Astrocyte (in vitro differentiated cells and primary cell): ENCODE results near the gene KRTAP15-1. TPM values are rescaled to one million over a fixed set of nuclear protein-coding genes. Genes with fewer than 3 reads are reported as not detected.

Source experiments
- DNase-seq: peaks from one replicate; pipeline ENCODE4 v3.0.0-alpha.2; 2010; ENCODE audit warnings: low read depth
- FAIRE-seq: peaks from 2 replicates; lab custom pipeline; 2011; peaks lifted over from hg19 to GRCh38; lab: Jason Lieb, UNC
- H2AFZ ChIP-seq: 2 replicates; pipeline ENCODE4 v1.6.0; 2012; ENCODE audit warnings: low read depth, low read length, inconsistent platforms
- H3K27ac ChIP-seq: 2 replicates; pipeline ENCODE4 v1.5.1; 2011; ENCODE audit warnings: low read depth, low read length, inconsistent platforms
- H3K27me3 ChIP-seq: 2 replicates; pipeline ENCODE4 v1.6.0; 2011; ENCODE audit warnings: low read length, inconsistent platforms; ENCODE audit not compliant: insufficient read depth
- H3K36me3 ChIP-seq: 2 replicates; pipeline ENCODE4 v1.5.1; 2011; ENCODE audit warnings: low read length, inconsistent platforms; ENCODE audit not compliant: insufficient read depth
- H3K4me1 ChIP-seq: 2 replicates; pipeline ENCODE4 v1.5.1; 2011; ENCODE audit warnings: low read length, inconsistent platforms; ENCODE audit not compliant: insufficient read depth
- H3K4me2 ChIP-seq: 2 replicates; pipeline ENCODE4 v1.6.0; 2012; ENCODE audit warnings: low read length, inconsistent platforms
- H3K4me3 ChIP-seq: 2 replicates; pipeline ENCODE4 v1.5.1; 2011; ENCODE audit warnings: low read depth, mild to moderate bottlenecking, low read length, inconsistent platforms; ENCODE audit not compliant: insufficient read depth
- H3K79me2 ChIP-seq: 2 replicates; pipeline ENCODE4 v1.6.0; 2012; ENCODE audit warnings: mild to moderate bottlenecking, low read length, inconsistent platforms; ENCODE audit not compliant: insufficient read depth
- H3K9ac ChIP-seq: 2 replicates; pipeline ENCODE4 v1.6.0; 2012; ENCODE audit warnings: mild to moderate bottlenecking, low read length, inconsistent platforms
- H3K9me3 ChIP-seq: 2 replicates; pipeline ENCODE4 v1.5.1; 2012; ENCODE audit warnings: low read depth, mild to moderate bottlenecking, low read length, inconsistent platforms; ENCODE audit not compliant: insufficient read depth
- H4K20me1 ChIP-seq: 2 replicates; pipeline ENCODE4 v1.6.0; 2012; ENCODE audit warnings: low read length, inconsistent platforms; ENCODE audit not compliant: insufficient read depth
- H3K27ac Mint-ChIP-seq: one replicate; pipeline ENCODE4 v1.8.0; 2021; ENCODE audit warnings: mild to moderate bottlenecking, mixed read lengths; ENCODE audit not compliant: unreplicated experiment
- H3K27me3 Mint-ChIP-seq: one replicate; pipeline ENCODE4 v1.8.0; 2021; ENCODE audit warnings: low read depth, mixed read lengths; ENCODE audit not compliant: unreplicated experiment
- H3K36me3 Mint-ChIP-seq: one replicate; pipeline ENCODE4 v1.8.0; 2021; ENCODE audit warnings: low read depth, mixed read lengths; ENCODE audit not compliant: unreplicated experiment
- H3K4me1 Mint-ChIP-seq: one replicate; pipeline ENCODE4 v1.8.0; 2021; ENCODE audit warnings: low read depth, mixed read lengths; ENCODE audit not compliant: unreplicated experiment
- H3K4me3 Mint-ChIP-seq: one replicate; pipeline ENCODE4 v1.8.0; 2021; ENCODE audit warnings: mild to moderate bottlenecking, moderate library complexity, mixed read lengths; ENCODE audit not compliant: unreplicated experiment
- H3K9me3 Mint-ChIP-seq: one replicate; pipeline ENCODE4 v1.8.0; 2021; ENCODE audit warnings: mild to moderate bottlenecking, mixed read lengths; ENCODE audit not compliant: unreplicated experiment
- EZH2 ChIP-seq: IDR thresholded peaks from 2 replicates; pipeline ENCODE4 v1.6.1; 2012; ENCODE audit warnings: mild to moderate bottlenecking, low read length, inconsistent platforms; ENCODE audit not compliant: insufficient read depth
- total RNA-seq: library from RNA; stranded (reverse); gene quantifications from 2 replicates; pipeline ENCODE4 v1.2.1, GENCODE V29; 2021
- TF ChIP-seq, protein P1 (sequence below): IDR thresholded peaks from 2 replicates; pipeline ENCODE4 v1.5.1; 2011; ENCODE audit warnings: low read depth, mild to moderate bottlenecking, inconsistent platforms, low read length, moderate library complexity; ENCODE audit not compliant: insufficient read depth

KRTAP15-1 gene
- total RNA-seq, 1 donor from 2014 or later: not detected

DNA sequence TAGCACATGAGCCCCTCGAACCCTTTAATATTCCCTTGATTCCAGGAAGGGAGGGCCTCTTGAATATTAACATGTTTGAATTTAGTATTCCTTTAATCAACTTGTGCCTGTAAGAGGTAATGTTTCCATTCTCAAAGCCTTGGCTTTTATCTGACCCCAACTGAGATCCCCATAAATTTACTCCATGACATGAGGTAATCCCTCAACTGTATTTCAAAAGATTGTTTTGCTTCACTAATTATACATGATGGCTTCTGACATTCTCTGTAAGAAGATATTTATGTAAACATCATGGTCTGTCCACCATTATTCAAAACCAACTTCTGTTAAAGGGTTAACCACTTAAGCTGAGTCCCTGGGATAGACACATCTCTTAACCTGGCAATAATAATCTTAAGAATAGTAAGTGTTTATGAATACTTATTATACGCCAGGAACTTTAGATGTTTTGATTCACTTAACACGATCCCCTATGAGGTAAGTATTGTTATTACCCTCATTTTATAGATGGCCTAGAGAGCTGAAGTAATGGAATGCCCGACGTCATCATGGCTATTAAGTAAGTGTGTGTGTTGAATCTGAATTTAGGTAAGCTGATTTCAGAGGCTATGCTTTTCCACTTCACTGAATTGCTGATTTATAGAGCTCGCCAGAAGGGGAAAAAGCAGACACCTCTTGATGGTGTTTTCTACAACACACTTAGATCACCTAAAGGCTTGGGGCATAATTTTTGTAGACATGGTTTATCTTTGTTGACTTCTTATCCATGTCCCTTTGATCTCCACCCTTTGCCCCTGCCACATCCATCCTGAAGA lies 29.0 kb downstream of the KRTAP15-1 start:
- Mint-ChIP-seq H3K9me3 (peaks cover 2% of the 10 kb centered on the region), H3K4me1 (no peaks in the 10 kb centered on the region), H3K4me3 (no peak overlapping the region), H3K27ac (no peak overlapping the region), H3K27me3 (no peaks in the 10 kb centered on the region), H3K36me3 (no peaks in the 10 kb centered on the region)
- no peak for DNase-seq
- Histone ChIP-seq H3K36me3 (no peaks in the 10 kb centered on the region), H3K9me3 (no peaks in the 10 kb centered on the region), H3K27me3 (no peaks in the 10 kb centered on the region), H3K4me1 (no peaks in the 10 kb centered on the region), H3K9ac (no peak overlapping the region), H3K79me2 (no peaks in the 10 kb centered on the region), H4K20me1 (no peaks in the 10 kb centered on the region), H2AFZ (no peak overlapping the region), H3K27ac (no peak overlapping the region), H3K4me2 (no peak overlapping the region), H3K4me3 (no peak overlapping the region)
- TF ChIP-seq, protein P1, sequence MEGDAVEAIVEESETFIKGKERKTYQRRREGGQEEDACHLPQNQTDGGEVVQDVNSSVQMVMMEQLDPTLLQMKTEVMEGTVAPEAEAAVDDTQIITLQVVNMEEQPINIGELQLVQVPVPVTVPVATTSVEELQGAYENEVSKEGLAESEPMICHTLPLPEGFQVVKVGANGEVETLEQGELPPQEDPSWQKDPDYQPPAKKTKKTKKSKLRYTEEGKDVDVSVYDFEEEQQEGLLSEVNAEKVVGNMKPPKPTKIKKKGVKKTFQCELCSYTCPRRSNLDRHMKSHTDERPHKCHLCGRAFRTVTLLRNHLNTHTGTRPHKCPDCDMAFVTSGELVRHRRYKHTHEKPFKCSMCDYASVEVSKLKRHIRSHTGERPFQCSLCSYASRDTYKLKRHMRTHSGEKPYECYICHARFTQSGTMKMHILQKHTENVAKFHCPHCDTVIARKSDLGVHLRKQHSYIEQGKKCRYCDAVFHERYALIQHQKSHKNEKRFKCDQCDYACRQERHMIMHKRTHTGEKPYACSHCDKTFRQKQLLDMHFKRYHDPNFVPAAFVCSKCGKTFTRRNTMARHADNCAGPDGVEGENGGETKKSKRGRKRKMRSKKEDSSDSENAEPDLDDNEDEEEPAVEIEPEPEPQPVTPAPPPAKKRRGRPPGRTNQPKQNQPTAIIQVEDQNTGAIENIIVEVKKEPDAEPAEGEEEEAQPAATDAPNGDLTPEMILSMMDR: no peak
- no peak for TF ChIP-seq EZH2
- no peak for FAIRE-seq

DNA sequence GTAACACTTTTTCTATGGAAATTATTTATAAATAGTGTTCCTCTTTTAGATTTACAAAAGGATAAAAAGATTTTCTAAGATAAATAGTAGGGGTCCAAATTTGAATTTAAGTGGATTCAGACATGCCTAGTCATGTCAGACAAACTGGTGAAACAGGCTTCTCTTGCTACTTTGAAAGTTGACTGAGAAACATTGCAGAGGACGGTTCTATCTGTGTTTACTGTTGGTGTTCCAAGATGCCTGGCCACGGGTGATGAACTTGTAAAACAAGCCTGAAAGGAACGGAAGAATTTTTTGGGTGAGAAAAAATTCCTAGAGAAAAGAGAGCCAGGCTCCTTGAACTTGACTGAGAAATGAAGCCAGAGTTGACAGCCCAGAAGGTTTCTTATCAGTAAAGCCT lies 37.9 kb downstream of the KRTAP15-1 start:
- H3K9ac ChIP-seq: no peak overlapping the region
- no peaks in the 10 kb centered on the region for H3K79me2 ChIP-seq
- Mint-ChIP-seq H3K27ac (peak overlapping the region; percentile 50), H3K4me1 (peaks cover 1% of the 10 kb centered on the region), H3K27me3 (no peaks in the 10 kb centered on the region), H3K4me3 (no peak overlapping the region), H3K36me3 (no peaks in the 10 kb centered on the region), H3K9me3 (no peaks in the 10 kb centered on the region)
- no peaks in the 10 kb centered on the region for H3K4me1 ChIP-seq
- TF ChIP-seq, protein P1: no peak
- TF ChIP-seq EZH2: no peak
- H3K9me3 ChIP-seq: no peaks in the 10 kb centered on the region
- H3K27ac ChIP-seq: no peak overlapping the region
- FAIRE-seq (no peak), DNase-seq (no peak)
- H4K20me1 ChIP-seq: no peaks in the 10 kb centered on the region
- H2AFZ ChIP-seq: no peak overlapping the region
- H3K36me3 ChIP-seq: no peaks in the 10 kb centered on the region
- no peak overlapping the region for H3K4me3 ChIP-seq
- no peak overlapping the region for H3K4me2 ChIP-seq
- H3K27me3 ChIP-seq: no peaks in the 10 kb centered on the region

DNA sequence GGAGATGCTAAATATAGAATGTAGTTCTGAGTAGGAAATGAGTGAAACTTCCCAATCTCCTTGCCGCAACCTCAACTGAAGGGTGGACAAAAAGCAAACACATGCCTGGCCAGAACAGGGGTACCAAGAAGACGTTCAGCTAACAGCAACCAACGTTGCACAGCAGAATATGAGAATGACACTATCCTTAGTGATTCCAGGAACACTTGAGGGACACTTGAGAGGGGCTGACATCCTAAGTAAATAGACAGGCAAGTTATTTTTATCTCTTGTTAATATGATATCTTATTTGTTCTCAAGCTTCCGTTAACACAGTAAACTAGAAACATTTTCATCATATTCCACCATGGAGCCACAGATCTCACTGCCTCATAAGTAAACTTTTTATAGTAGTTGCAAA lies 39.2 kb downstream of the KRTAP15-1 start:
- no peaks in the 10 kb centered on the region for H3K4me1 ChIP-seq
- Mint-ChIP-seq H3K4me3 (no peak overlapping the region), H3K36me3 (no peaks in the 10 kb centered on the region), H3K27me3 (no peaks in the 10 kb centered on the region), H3K27ac (no peak overlapping the region), H3K9me3 (no peaks in the 10 kb centered on the region), H3K4me1 (peaks cover 1% of the 10 kb centered on the region)
- H3K9me3 ChIP-seq: no peaks in the 10 kb centered on the region
- H4K20me1 ChIP-seq: no peaks in the 10 kb centered on the region
- H3K4me2 ChIP-seq: no peak overlapping the region
- TF ChIP-seq, protein P1: no peak
- TF ChIP-seq EZH2: no peak
- no peaks in the 10 kb centered on the region for H3K36me3 ChIP-seq
- H3K79me2 ChIP-seq: no peaks in the 10 kb centered on the region
- H3K27me3 ChIP-seq: no peaks in the 10 kb centered on the region
- DNase-seq: no peak
- no peak overlapping the region for H3K4me3 ChIP-seq
- H2AFZ ChIP-seq: no peak overlapping the region
- no peak overlapping the region for H3K27ac ChIP-seq
- H3K9ac ChIP-seq: no peak overlapping the region
- FAIRE-seq: no peak
